ENCODE measurements around the gene TSEN34.
A peak's percentile ranks its signal among the peaks of the same experiment; 100 is the strongest.
"Not testable (repeated sequence)": the region's sequence is repeated elsewhere in the genome, so short reads cannot be mapped to it uniquely, and the experiment has no call there.

TSEN34 gene

GRCh38 chr19:54162241-54162805 lies 28.8 kb upstream of the TSEN34 start:
- peak; percentile 59 to 76 for DNase-seq

DNA sequence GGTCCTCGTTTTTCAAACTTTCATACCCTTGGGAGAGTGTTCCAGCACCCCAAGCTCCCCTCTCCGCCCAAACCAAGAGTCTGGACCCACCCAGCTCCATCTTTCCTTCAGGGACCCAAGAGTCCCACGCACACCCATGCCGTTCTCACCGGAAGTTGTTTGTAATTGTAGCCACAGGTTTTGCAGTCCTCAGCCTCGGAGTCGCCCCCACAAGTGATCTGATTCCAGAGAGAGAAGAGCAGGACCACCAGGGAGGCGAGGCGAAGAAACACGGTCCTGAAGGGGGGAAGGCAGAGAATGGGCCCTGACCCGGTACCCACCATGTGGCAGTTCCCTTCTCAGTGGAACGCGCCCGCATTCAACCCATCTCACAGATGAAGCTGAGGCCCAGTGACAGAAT lies 28.2 kb upstream of the TSEN34 start:
- no peak for DNase-seq

DNA sequence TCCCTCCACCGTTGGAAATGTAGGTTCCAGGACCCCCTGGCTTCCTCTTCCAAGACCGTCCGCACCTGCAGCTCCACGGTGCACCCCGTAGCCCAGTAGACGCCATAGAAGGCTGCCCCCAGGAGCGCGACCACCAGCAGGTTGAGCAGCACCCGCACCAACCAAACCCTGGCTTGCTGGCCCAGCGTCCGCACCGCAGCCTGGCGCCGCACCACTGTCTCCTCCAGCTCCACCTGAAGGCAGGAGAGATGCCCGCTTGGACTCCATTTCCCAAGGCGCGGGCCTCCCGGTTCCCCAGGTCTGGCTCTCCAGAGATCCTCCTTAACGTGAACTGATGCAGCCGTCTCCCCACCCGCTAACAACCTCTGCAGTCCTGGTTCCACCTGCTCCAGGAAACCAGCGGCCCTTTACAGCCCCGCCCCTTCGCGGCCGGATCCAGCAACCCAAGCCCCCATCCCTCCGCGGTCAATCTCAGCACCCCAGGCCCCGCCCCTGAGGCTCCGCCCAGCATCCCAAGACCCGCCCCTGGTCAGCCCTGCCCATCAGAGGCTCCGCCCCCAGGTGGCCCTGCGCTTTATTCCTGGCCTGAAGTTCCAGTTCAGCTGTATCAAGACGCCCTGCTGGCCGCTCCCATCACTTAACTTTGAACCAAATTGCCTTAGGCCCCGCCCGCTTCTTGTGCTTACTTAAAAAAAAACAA lies 26.6 kb upstream of the TSEN34 start:
- no peak for DNase-seq

DNA sequence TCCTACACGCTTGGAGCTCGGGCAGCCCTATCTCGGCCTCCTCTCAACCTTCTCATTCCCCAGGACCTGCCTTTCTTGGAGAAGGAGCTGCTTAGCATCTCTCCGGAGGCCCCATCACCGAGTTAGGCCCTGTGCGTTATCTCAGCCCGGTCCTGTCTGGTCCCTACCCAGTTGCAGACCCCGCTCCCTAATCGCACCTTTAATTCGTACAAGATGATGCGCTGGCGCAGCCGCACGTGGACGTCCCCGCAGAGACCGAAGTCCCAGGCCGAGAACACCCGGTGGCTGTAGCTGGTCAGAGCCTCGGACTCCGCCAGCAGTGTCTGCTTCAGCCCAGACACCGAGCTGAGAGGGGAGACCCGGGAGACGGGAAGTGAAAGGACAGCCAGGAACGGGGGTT lies 25.9 kb upstream of the TSEN34 start:
- DNase-seq = no peak

- peak; percentile 70 to 80 for DNase-seq
These were observed 22.8 kb upstream of the TSEN34 start for GRCh38 chr19:54168174-54168917.

GRCh38 chr19:54169149-54169740 lies 21.9 kb upstream of the TSEN34 start:
- no peak for DNase-seq

GRCh38 chr19:54171736-54172431 lies 19.2 kb upstream of the TSEN34 start:
- DNase-seq = not testable (repeated sequence)

DNA sequence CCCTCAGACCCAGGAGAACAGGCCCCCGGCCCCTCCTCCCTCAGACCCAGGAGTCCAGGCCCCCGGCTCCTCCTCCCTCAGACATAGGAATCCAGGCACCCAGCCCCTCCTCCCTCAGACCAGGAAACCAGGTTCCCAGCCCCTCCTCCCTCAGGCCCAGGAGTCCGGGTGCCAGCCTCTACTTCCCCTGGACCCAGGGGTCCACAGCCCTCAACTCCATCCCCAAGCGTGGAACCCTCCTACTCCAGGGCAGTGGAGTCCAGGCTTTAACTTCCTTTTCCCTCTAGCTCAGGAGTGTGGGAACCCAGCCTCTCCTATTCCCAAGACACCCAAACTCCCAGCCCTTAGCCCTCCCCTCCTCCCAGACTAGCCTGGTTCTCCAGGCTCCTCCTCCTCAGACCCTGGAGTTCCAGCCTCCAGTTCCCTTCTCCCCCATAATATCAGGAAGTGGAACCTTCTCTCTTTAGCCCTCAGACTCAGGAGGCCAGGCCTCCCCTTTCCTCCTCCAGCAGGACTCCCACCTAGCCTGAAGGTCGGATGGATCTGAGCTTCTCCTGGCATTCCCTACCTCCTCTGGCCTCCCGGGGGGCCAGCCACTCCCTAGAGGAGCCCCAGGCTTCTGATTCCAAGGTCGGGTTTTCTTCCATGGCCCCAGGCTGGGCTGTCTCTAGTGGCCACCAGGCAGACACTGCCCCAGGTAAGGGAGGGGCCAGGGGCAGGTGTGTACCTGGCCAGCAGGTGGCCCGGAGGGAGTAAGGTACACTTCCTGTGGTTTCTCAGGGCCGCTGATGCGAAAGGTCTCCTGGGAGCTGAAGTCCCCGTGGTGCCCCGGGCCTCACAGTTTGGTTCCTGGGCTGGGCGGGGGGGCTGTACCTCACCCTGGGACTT lies 18.4 kb upstream of the TSEN34 start, which contains the start of gene TMC4:
Gene TMC4 (minus strand): TSS at position 690 of the 888 bp plus-strand sequence. CDS start 43 bp downstream, at position 647.
- peak in 1 of 2 experiments; percentile 15 for DNase-seq

GRCh38 chr19:54173359-54173699 lies 17.8 kb upstream of the TSEN34 start:
- no peak for DNase-seq

GRCh38 chr19:54173951-54174834 lies 16.9 kb upstream of the TSEN34 start:
- DNase-seq = no peak

GRCh38 chr19:54178581-54179261 lies 12.4 kb upstream of the TSEN34 start:
- peak in 1 of 2 experiments; percentile 3 for DNase-seq

- no peak for DNase-seq
These were observed 11.8 kb upstream of the TSEN34 start for GRCh38 chr19:54179262-54179852.

- DNase-seq = no peak
These were observed 11.1 kb upstream of the TSEN34 start for GRCh38 chr19:54179921-54180461.

DNA sequence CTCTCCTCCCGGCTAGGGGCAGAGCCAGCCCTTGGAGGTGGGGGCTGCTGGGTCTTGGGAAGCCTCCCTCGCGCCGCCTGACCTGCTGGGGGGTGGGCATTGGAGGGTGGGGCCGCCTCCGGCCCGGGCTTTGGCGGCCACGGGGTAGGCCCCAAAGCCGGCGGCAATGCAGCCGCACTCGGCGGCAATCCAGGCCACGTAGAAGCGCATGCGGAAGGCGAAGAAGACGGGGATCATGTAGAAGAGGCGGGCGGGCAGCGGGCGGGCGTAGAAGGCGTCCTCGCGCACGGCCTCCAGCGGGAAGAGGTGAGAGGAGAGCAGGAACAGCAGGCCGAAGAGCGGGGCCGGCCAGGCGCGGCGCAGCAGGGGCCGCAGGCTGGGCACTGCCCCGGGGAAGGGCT lies 10.4 kb upstream of the TSEN34 start:
- no peak for DNase-seq

DNA sequence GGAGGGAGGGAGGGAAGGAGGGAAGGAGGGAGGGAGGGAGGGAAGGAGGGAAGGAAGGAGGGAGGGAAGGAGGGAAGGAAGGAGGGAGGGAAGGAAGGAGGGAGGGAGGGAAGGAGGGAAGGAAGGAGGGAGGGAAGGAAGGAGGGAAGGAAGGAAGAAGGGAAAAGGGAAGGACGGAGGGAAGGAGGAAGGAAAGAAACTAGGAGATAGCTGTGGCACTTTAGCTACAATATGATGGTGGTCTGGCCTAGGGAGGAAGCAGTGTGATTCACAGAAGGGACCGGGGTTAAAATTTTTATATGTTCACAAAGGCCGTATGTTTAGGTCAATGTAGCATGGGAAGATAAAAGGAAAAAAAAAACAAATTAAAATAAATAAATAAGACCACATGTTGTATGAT lies 9.2 kb upstream of the TSEN34 start:
- not testable (repeated sequence) for DNase-seq

GRCh38 chr19:54183431-54183830 lies 7.7 kb upstream of the TSEN34 start:
- no peak for DNase-seq

GRCh38 chr19:54186351-54186750 lies 4.8 kb upstream of the TSEN34 start:
- no peak for DNase-seq

- DNase-seq = no peak
These were observed 4.2 kb upstream of the TSEN34 start for GRCh38 chr19:54186934-54187381.

- no peak for DNase-seq
These were observed 2.8 kb upstream of the TSEN34 start for GRCh38 chr19:54188215-54188871.
